ENCODE measurements around the gene UBA6. TPM values are rescaled to one million over a fixed set of nuclear protein-coding genes. Genes with fewer than 3 reads are reported as not detected.

The UBA6 gene
- total RNA-seq, 1 experiment from 2014 or later: 72.2 TPM

DNA sequence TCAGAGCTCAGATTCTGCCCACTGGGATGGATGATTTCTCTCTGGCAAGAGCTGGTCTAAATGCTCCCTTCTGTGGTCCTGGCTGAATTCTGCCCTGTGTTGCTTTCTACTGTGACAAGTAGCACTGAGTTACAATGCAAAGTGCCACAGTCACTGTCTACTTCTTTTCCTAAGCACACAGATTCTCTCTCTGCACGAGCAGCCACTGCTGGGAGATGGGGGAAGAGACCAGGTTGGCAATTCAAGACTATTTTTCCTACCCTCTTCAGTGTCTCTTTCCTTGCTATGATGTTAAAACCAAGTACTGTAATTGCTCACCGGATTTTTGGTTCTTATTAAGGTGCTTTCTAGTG, 97.0 kb downstream of the UBA6 start:
- H3K4me1 Mint-ChIP-seq: no peaks in the 10 kb centered on the region; a peak in 1 of 4 replicates
- Histone ChIP-seq H3K56ac (ENCODE audit: insufficient read length, low read depth, low read length) (no peak overlapping the region), H3K14ac (ENCODE audit: insufficient read depth, low read length) (no peak overlapping the region), H4K5ac (ENCODE audit: insufficient read length, low read depth, low read length) (no peak overlapping the region), H4K8ac (replicated peaks; ENCODE audit: insufficient read length, low read depth, low read length) (no peak overlapping the region), H3K79me2 (ENCODE audit: insufficient read depth, low read length) (no peaks in the 10 kb centered on the region), H3K4me1 (ENCODE audit: insufficient read depth, low read length) (no peaks in the 10 kb centered on the region), H3T11ph (ENCODE audit: low read length) (no peak overlapping the region), H3K23me2 (ENCODE audit: insufficient read length, low read depth, low read length, poor library complexity, severe bottlenecking) (no peaks in the 10 kb centered on the region), H3K23ac (ENCODE audit: insufficient read length, low read depth, low read length) (no peak overlapping the region), H3K79me1 (ENCODE audit: insufficient read depth, low read depth, low read length, poor library complexity, severe bottlenecking) (no peaks in the 10 kb centered on the region), H3K9ac (ENCODE audit: extremely low read depth, insufficient read length, low read length) (no peak overlapping the region), H3K4me2 (ENCODE audit: insufficient read depth, insufficient read length, low read length) (no peak overlapping the region), H3K4ac (ENCODE audit: low read depth, low read length) (no peak overlapping the region), H4K20me1 (ENCODE audit: control insufficient read depth, insufficient read depth, insufficient read length) (no peaks in the 10 kb centered on the region), H2AK5ac (ENCODE audit: insufficient read length, low read length) (no peak overlapping the region), H2BK5ac (ENCODE audit: insufficient read length, low read length) (no peak overlapping the region), H2BK20ac (ENCODE audit: low read depth, low read length, poor library complexity, severe bottlenecking) (no peak overlapping the region), H3K27me3 (ENCODE audit: insufficient read depth, low read length) (no peaks in the 10 kb centered on the region), H4K91ac (ENCODE audit: insufficient read length, low read depth, low read length) (no peak overlapping the region), H2BK120ac (ENCODE audit: low read depth, low read length, poor library complexity, severe bottlenecking) (no peak overlapping the region), H3K27ac (ENCODE audit: insufficient read length, low read depth, low read length) (no peak overlapping the region), H2BK12ac (ENCODE audit: insufficient read length, low read depth, low read length) (no peak overlapping the region), H3K18ac (ENCODE audit: insufficient read length, low read depth, low read length) (no peak overlapping the region), H2AFZ (ENCODE audit: low read length) (no peak overlapping the region), H2BK15ac (ENCODE audit: low read depth, low read length) (no peak overlapping the region), H3K9me3 (ENCODE audit: control insufficient read depth, low read depth, low read length) (no peaks in the 10 kb centered on the region)
- H3K27ac Mint-ChIP-seq: peak overlapping the region in 1 of 3 experiments; percentile 83; a peak in 2 of 7 replicates
- peaks cover 1 to 7% (median 6%) of the 10 kb centered on the region in 3 experiments; a peak in 4 of 7 replicates for H3K36me3 Mint-ChIP-seq (ENCODE audit: insufficient read depth in 1 of 3, low read depth in 3 of 3)
- no peaks in the 10 kb centered on the region for H3K27me3 Mint-ChIP-seq (ENCODE audit: low read depth)
- no peak for TF ChIP-seq CTCF (conservative IDR thresholded peaks at IDR 0.05)
- WGBS (ENCODE audit: extremely low coverage, insufficient read length, low lambda C conversion rate): no CpG with 5 or more reads among the region's 2 CpGs
- peaks cover 3 to 11% of the 10 kb centered on the region in 2 experiments for H3K9me3 Mint-ChIP-seq
- DNase-seq: no peak
- H3K4me3 Mint-ChIP-seq: no peak overlapping the region

All from H9 (cell line).